Stimulated activated CD4-positive, alpha-beta T cell treated with anti-CD3 and anti-CD28 coated beads, Interleukin-1b, Interleukin-23, amount 100 ng/mL, for 1 hour (primary cell): ENCODE data around the gene FCHSD1.
"Not testable (repeated sequence)": the region's sequence is repeated elsewhere in the genome, so short reads cannot be mapped to it uniquely, and the experiment has no call there.

Experiments used
- DNase-seq, 2 donors: peaks; one replicate each; pipeline ENCODE4 v3.0.0-alpha.2; 2020; ENCODE audit warnings: low read depth in 2 of 2

Gene FCHSD1

DNA sequence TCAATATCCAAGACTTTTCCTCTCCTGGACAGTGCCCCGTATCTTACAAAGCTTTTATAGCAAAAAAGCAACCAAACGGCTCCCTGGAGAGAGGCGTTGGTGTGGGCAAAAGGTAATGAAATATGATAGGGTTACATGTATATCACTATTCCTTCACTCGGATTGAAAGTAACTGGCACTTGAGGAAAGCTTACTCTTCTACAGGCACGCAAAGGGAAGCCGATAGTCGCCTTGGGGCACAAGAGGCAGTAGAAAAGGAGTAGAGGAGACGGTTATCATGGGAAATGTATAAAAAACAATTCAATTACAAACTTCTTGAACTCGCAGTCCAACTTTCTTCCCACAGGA, 33.6 kb downstream of the FCHSD1 start:
- DNase-seq, result no peak

GRCh38 chr5:141617128-141617527, 34.1 kb downstream of the FCHSD1 start:
- DNase-seq, result no peak

- DNase-seq, result no peak
Observed at GRCh38 chr5:141615991-141616720, 35.1 kb downstream of the FCHSD1 start.

DNA sequence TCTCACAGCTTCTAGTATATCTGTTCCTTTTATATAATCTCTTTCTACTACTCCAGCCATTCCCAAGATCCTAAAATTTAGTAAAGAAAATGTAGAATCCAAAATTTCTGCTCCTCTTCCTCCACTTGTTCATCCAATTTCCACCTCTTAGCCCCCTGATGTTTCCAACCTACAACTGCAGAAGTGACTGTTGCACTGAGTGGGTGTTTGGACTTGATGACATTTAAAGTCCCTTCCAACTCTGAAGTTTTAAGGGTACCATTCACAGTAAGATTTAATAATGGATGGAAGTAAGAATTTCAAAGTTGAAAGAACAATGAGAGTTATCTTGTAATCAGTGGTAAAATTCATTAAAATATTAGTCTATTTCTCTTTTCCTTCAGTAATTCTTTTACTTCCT, 37.9 kb downstream of the FCHSD1 start:
- no peak for DNase-seq

DNA sequence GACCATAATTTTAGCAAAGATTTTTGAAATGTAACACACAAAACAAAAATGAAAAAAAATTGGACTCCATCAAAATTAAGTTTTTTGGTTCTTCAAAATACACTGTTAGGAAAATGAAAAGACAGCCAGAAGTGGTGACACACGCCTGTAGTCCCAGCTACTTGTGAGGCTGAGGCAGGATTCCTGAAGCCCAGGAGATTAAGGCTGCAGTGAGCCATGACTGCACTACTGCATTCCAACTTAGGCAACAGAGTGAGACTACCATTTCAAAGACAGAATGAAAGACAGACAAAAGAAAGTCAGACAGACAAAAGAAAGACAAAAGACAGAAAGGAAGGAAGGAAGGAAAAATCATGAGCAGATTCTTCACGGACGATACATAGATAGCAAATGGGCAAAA, 39.9 kb downstream of the FCHSD1 start:
- DNase-seq, result no peak

DNA sequence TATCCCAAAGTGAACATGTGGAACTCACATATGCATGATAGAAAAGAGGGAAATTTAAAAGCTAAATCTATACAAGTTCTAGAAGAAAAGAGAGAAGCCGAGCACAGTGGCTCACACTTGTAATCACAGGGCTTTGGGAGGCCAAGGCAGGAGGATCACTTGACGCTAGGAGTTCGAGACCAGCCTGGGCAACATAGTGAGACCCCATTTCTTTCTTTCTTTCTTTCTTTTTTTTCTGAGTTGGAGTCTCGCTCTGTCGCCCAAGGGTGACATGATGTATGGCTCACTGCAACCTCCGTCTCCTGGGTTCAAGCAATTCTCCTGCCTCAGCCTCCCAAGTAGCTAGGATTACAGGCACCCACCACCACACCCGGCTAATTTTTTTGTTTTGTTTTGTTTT, 41.3 kb downstream of the FCHSD1 start:
- DNase-seq, result not testable (repeated sequence)

DNA sequence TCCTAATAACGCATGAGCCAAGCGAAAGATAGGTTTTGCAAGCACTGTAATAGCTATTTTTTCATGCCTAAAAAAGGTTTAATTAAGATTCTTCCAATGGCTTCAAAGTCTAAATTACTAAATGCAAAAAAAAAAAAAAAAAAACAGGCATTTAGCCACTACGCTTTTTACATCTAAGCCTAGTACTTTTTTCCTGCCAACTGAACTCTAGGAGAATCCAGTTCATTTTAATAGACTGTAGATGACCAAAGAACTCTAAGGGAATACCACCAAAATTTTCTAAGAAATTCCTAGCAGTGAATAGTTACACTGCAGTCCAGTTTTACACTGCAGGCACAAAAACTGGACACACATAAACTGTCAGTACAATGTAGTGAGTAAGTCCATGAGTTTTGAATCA, 42.2 kb downstream of the FCHSD1 start:
- DNase-seq, result no peak

DNA sequence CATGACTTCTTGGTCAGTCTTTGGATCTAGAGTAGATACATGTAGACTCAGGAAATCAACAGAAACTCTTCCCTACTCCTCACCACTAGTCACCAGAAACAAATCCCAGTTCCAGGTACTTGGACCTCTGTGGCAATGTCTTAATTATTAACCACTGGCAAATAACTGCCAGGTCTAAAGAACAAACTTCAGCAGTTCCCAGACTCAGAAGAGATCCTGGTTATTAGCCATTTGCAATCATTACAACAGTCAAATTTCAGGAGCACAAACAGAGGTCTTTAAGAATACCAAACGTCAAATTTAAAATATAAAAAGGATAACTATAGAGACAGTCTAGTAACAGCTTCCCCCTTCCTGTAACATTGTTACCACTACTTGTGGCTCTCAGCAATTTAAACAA, 42.7 kb downstream of the FCHSD1 start:
- no peak for DNase-seq

- no peak for DNase-seq
Observed at GRCh38 chr5:141608046-141608445, 43.2 kb downstream of the FCHSD1 start.

DNA sequence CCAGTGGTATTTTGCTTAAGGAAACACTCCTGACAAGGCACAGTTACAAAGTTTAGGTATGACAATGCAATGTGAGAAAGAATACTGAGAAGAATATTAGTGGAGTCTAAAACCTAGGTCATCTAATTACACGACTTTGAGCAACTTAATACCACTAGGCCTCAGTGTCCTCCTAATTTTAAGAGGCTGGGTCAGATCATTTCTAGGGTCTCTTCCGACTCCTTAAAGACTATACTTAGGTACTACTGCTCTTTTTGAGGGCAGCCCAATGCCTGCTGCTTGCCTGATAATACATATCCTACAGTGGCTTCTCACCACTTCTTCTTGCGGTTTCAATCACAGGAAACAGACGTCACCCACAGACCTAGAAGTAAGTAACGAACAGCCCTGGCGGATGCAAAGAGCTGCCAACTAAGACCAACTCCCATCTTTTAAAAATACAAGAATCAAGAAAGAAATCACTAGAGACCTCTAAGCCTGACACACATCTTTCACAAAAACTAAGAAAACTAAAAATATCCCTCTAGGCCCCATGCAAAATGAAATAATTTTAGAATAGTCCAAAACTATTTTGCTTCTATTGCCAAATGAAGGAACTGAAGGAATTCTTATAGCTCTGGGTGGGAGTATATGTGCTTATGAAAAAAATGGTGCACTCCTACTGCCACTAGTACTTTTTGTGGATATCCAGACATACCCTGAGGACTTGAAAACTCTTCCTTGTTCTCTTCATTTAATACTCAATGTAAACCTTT, 45.5 kb downstream of the FCHSD1 start:
- DNase-seq, result peak in 1 of 2 donors; percentile 42

DNA sequence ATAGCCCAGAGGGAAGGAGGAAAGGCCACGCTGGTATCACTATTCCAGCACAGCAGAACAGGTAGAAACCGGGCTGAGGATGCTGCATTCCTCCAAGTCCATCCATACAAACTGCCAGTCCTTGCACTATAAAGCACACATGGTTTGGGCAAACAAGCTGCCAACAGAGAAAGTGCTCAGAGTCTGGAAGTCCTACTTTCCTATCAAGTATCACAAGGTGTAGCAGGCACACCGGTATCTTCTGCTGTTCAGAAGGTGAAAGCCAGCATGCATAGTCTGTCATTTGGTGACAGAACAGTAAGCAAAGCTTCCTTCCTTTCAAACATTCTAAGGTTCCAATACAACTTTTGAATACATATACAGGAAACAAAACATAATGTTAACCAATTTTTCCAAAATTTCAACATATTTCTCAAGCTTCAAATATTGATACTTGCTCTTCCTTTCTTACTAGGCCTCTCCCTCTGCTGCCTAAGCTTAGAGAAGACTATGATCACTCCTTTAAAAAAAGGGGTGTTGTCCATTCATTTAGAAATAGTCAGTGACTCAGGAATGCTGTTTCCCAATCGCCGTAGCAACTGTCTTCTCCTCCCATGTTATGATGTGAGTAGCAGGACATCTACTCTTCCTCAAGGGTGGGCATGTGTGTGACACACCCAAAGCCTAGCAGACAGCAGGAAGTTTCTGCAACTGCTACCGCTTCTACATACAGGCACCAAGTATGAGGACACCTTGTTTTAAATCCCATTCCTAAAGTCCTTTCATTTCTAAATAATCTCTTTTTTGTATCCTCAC, 47.1 kb downstream of the FCHSD1 start:
- DNase-seq, result no peak

DNA sequence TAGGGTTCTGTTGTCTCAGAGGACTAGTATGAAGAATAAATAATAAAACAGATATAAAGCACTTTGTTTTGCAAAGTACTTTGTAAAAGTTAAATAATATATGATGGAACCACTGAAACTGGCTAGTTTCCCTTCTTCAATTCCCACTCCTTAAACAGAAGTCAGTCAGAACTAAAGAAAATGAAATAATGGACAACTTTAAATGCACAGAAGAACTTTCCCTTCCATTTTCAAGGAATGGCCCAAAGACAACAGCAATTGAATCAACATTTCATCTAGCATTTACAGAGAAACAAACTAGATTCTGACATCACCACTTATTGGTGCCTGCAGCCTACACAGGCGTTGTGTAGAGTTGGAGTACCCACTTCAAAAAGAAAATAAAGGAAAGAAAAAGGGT, 48.6 kb downstream of the FCHSD1 start:
- DNase-seq, result no peak

GRCh38 chr5:141598391-141599345, 52.5 kb downstream of the FCHSD1 start:
- no peak for DNase-seq

DNA sequence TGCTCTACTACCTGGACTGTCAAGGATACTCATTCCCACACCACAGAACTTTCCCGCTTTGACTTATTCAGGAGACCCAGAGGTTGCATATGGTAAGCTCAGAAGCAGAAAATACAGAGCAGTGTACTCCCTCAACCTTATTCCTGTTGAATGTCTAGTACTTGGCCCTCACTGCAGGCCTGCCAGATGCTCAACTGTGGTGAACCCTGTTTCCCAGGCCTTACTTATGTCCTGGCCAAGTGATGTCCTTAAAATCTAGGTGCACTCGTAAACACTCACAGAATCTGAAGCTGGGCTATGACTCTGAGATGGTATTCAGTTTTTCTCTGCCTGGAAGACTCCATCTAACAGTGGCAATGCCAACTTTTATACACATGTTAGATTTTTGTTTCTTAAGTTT, 53.4 kb downstream of the FCHSD1 start:
- no peak for DNase-seq

DNA sequence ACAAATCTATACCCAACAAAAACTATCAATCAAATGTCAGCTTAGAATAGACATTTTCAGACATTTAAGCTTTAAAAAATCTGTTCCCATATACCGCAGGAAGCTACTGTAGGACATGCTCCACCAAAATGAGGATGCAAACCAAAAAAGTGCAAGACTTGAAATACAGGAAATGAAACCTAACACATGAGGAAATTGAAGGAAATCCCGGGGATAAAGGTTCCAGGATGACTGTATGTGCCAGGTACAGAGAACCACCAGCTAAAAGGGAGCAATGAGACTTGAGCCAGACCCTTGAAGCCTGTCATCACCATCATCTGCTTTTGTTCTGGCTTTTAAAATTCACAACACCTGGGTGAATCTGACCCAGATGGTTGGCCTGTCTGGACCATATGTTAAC, 53.8 kb downstream of the FCHSD1 start:
- no peak for DNase-seq

DNA sequence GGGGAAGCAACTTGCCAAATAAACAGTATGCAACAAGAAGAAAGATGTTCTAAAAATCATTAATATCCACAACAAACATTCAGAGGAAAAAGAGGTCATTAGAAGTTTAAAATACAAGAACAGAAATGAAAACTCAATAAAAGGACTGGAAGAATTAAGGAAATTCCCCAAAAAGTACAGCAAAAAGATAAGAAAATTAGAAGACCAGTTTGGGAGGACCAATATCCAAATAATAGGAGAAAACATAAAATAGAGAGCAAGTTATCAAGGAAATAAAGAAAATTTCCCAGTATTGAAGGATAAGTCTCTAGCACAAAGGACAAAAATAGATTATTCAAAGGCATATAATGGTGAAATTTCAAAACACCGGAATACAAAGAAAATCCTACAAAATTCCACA, 54.4 kb downstream of the FCHSD1 start:
- DNase-seq, result no peak

DNA sequence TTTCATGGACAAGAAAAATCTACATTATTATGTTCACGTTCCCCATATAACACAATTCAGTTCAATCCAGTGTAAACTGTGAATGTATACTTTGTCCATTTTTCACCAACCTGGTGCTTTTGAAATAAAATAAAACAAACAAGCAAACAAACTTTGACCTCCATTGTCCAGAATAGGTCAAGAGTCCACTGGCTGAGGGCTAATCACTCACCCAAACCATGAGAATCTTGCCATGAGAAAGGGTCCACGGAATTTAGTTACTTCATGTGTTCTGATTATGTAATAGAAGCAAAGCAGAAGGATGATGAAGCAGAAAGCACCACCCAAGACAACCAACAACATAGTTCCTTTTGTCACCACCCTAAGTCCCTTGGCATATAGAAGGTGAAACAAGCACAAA, 61.1 kb downstream of the FCHSD1 start:
- no peak for DNase-seq
